Sigmoid colon (tissue), 7 donors: ENCODE measurements around the gene LCN2. TPM values are rescaled to one million over a fixed set of nuclear protein-coding genes. Genes with fewer than 3 reads are reported as not detected.

Experiments
- DNase-seq: peaks from one replicate; pipeline ENCODE4 v3.0.0-alpha.2; 2019
- H3K27ac ChIP-seq, 4 donors: fragments of 200-600 bp; sonication (generic); one replicate each; pipeline ENCODE4 v1.5.1; 2016 to 2019; ENCODE audit warnings: mild to moderate bottlenecking in 1 of 4
- H3K27me3 ChIP-seq, 3 donors: fragments of 200-600 bp; sonication (generic); one replicate each; pipeline ENCODE4 v1.5.1; 2019; ENCODE audit warnings: mild to moderate bottlenecking in 1 of 3
- H3K36me3 ChIP-seq, 4 donors: fragments of 200-600 bp; sonication (generic); one replicate each; pipeline ENCODE4 v1.5.1; 2016 to 2019
- H3K4me1 ChIP-seq, 4 donors: fragments of 200-600 bp; sonication (generic); one replicate each; pipeline ENCODE4 v1.5.1; 2017 to 2019
- H3K4me3 ChIP-seq, 4 donors: fragments of 200-600 bp; sonication (generic); one replicate each; pipeline ENCODE4 v1.5.1; 2017 to 2019; ENCODE audit warnings: mild to moderate bottlenecking in 2 of 4, moderate library complexity in 1 of 4
- H3K9me3 ChIP-seq, 4 donors: fragments of 200-600 bp in 3 of 4; sonication (generic) in 3 of 4; one replicate each; pipeline versions ENCODE4 v1.5.1 to v1.6.1; 2013 to 2019
- CTCF ChIP-seq, 4 experiments: fragments of 450-650 bp in 3 of 4; fragments of 200-600 bp in 1 of 4; IDR thresholded peaks; one replicate each; pipeline ENCODE4 v1.5.1; 2016 to 2019; ENCODE audit warnings: antibody characterized with exemption in 4 of 4, mild to moderate bottlenecking in 3 of 4, moderate library complexity in 2 of 4
- EP300 ChIP-seq, 4 donors: sonication (generic); formaldehyde crosslinking; IDR thresholded peaks; one replicate each; pipeline ENCODE4 v1.6.1; 2017; ENCODE audit warnings: antibody characterized with exemption in 4 of 4
- POLR2A ChIP-seq, 2 donors: fragments of 450-650 bp; IDR thresholded peaks; one replicate each; pipeline ENCODE4 v1.6.1; 2016; ENCODE audit warnings: antibody characterized with exemption in 2 of 2, mild to moderate bottlenecking in 2 of 2, moderate library complexity in 2 of 2
- POLR2AphosphoS5 ChIP-seq, 4 donors: sonication (generic); formaldehyde crosslinking; IDR thresholded peaks; one replicate each; pipeline ENCODE4 v1.6.1; 2017; ENCODE audit warnings: antibody characterized with exemption in 4 of 4
- WGBS, 2 donors: extraction: QIAGEN DNeasy Blood & Tissue Kit; methylation state at CpG; one replicate each; pipeline ENCODE4 v1.1.7; 2013; 5-methylcytosine and 5-hydroxymethylcytosine counted together
- intact Hi-C: fragments of 100-400 bp; cut with DNase I; formaldehyde crosslinking; loops from one replicate; pipeline ENCODE4 v1.15.1; 2023
- polyA plus RNA-seq, 3 donors: library from polyadenylated mRNA; stranded (reverse); fragments of 200-250 nt; gene quantifications; one replicate each; pipeline ENCODE4 v1.2.3, GENCODE V29; 2013
- total RNA-seq, 4 donors: library from RNA; depleted of rRNA; stranded (reverse); fragments of >200 nt; gene quantifications; one replicate each; pipeline ENCODE4 v1.1.0, GENCODE V29; 2016
- donor health status: healthy with polysubstance abuse.
- donor health status: Bipolar disorder and iron deficiency.
- donor health status: healthy.

LCN2 gene
- total RNA-seq (not detected), polyA plus RNA-seq (1,000 to 10,000 TPM in 1 of 3 donors, 10 to 100 TPM in 1, 1 to 10 TPM in 1; 9.6 to 1,818 (median 79.8) TPM)

- no peaks in the 10 kb centered on the region for H3K27me3 ChIP-seq
- peaks cover 0 to 5% (median 0%) of the 10 kb centered on the region in 4 donors for H3K4me1 ChIP-seq
- TF ChIP-seq POLR2AphosphoS5 (IDR thresholded peaks at IDR 0.05) (no peak), CTCF (IDR thresholded peaks at IDR 0.05) (no peak), EP300 (IDR thresholded peaks at IDR 0.05) (no peak), POLR2A (IDR thresholded peaks at IDR 0.05) (no peak)
- no peak within 1 kb of the TSS for H3K27ac ChIP-seq
- intact Hi-C loops = no loop called here
- H3K4me3 ChIP-seq = no peak within 1 kb of the TSS
- no peaks in the 10 kb centered on the region for H3K36me3 ChIP-seq
- H3K9me3 ChIP-seq = no peaks in the 10 kb centered on the region
- DNase-seq = no peak
- WGBS, 2 donors = 19 to 65% methylated on average over 9 of the region's 9 CpGs
Observed at GRCh38 chr9:128149001-128149701, at the start of gene LCN2. Gene LCN2, plus strand, starts transcription at chr9:128149453. Its CDS starts 73 bp downstream, at chr9:128149526.

GRCh38 chr9:128099932-128100491 lies 49.2 kb upstream of the LCN2 start:
- peaks cover 15 to 41% (median 28%) of the 10 kb centered on the region in 4 donors for H3K36me3 ChIP-seq
- intact Hi-C loops = loop anchor here (2.0 kb wide), 2 partner anchors 17 to 131 kb away; no protein-coding TSS in a partner anchor

GRCh38 chr9:128100581-128100980 lies 48.7 kb upstream of the LCN2 start:
- H3K27me3 ChIP-seq = no peaks in the 10 kb centered on the region
- H3K27ac ChIP-seq = peak overlapping the region; percentile 91 to 98 (median 92)
- peaks cover 0 to 50% (median 40%) of the 10 kb centered on the region in 4 donors for H3K4me1 ChIP-seq
- DNase-seq = no peak
- peaks cover 16 to 47% (median 31%) of the 10 kb centered on the region in 4 donors for H3K36me3 ChIP-seq
- TF ChIP-seq POLR2A (IDR thresholded peaks at IDR 0.05) = no peak
- no peak for TF ChIP-seq EP300 (IDR thresholded peaks at IDR 0.05)
- no peak for TF ChIP-seq CTCF (IDR thresholded peaks at IDR 0.05)
- TF ChIP-seq POLR2AphosphoS5 (IDR thresholded peaks at IDR 0.05) = no peak
- intact Hi-C loops = no loop called here
- 90 to 92% methylated on average over 10 of the region's 10 CpGs for WGBS, 2 donors
- H3K4me3 ChIP-seq = peak overlapping the region in 1 of 4 donors; percentile 55
- no peaks in the 10 kb centered on the region for H3K9me3 ChIP-seq

More at GRCh38 chr9:128099932-128100491, 49.2 kb upstream of the LCN2 start:
- WGBS, 2 donors = 48 to 70% methylated on average over 16 of the region's 16 CpGs
- H3K9me3 ChIP-seq = no peaks in the 10 kb centered on the region
- H3K4me1 ChIP-seq = peaks cover 0 to 56% (median 45%) of the 10 kb centered on the region in 4 donors
- H3K4me3 ChIP-seq = peak overlapping the region in 2 of 4 donors; percentile 49 to 55
- TF ChIP-seq EP300 (IDR thresholded peaks at IDR 0.05) (no peak), POLR2A (IDR thresholded peaks at IDR 0.05) (no peak), CTCF (IDR thresholded peaks at IDR 0.05) (no peak), POLR2AphosphoS5 (IDR thresholded peaks at IDR 0.05) (peak in 1 of 4 donors; percentile 14)
- DNase-seq = no peak
- H3K27ac ChIP-seq = peak overlapping the region; percentile 91 to 98 (median 92)
- no peaks in the 10 kb centered on the region for H3K27me3 ChIP-seq

- H3K36me3 ChIP-seq = peaks cover 23 to 53% (median 38%) of the 10 kb centered on the region in 4 donors
- peak overlapping the region in 1 of 4 donors; percentile 55 for H3K4me3 ChIP-seq
- no peaks in the 10 kb centered on the region for H3K9me3 ChIP-seq
- no peaks in the 10 kb centered on the region for H3K27me3 ChIP-seq
- TF ChIP-seq POLR2A (IDR thresholded peaks at IDR 0.05) (no peak), EP300 (IDR thresholded peaks at IDR 0.05) (no peak), POLR2AphosphoS5 (IDR thresholded peaks at IDR 0.05) (no peak), CTCF (IDR thresholded peaks at IDR 0.05) (no peak)
- intact Hi-C loops = no loop called here
- 86 to 92% methylated on average over 12 of the region's 12 CpGs for WGBS, 2 donors
- H3K27ac ChIP-seq = peak overlapping the region in 2 of 4 donors; percentile 93 to 98
- DNase-seq = no peak
- peaks cover 0 to 50% (median 40%) of the 10 kb centered on the region in 4 donors for H3K4me1 ChIP-seq
Observed at GRCh38 chr9:128101231-128101661, 48.0 kb upstream of the LCN2 start.
